HepG2 (cell line): ENCODE results near the gene TMEM200B. TPM values are rescaled to one million over a fixed set of nuclear protein-coding genes. Genes with fewer than 3 reads are reported as not detected.

ENCODE experiments used
- ATAC-seq: fragments of 200-7000 bp; cut with Tn5 transposase; 3 replicates; pipeline ENCODE4 v1.9.1; 2020; ENCODE audit warnings: mild to moderate bottlenecking, moderate library complexity
- BruUV-seq: library from RNA; stranded (reverse); fragments of 400-500 nt; replicated peaks from 2 replicates; lab custom pipeline; 2021; lab: Mats Ljungman, UMichigan
- CTCF ChIA-PET: fragments of 300-600 bp; formaldehyde crosslinking; extraction: SDS; loops from one replicate; lab custom pipeline; 2021; ENCODE audit warnings: low total read pairs, inconsistent platforms, low intra/inter-chr PET ratio; lab: Yijun Ruan, JAX
- POLR2A ChIA-PET: fragments of 350-600 bp; sonication (Branson Sonifier 250); formaldehyde crosslinking; loops from one replicate; lab custom pipeline; 2020; ENCODE audit warnings: antibody characterized with exemption, inconsistent platforms; lab: Yijun Ruan, JAX
- DNase-seq: peaks from one replicate; pipeline ENCODE4 v3.0.0-alpha.2; 2015; ENCODE audit warnings: low spot score
- FAIRE-seq: peaks from 3 replicates; lab custom pipeline; 2011; peaks lifted over from hg19 to GRCh38; lab: Jason Lieb, UNC
- H2AFZ ChIP-seq: one replicate; pipeline ENCODE4 v1.6.1; 2011; ENCODE audit warnings: low read length, inconsistent platforms
- H3K27ac ChIP-seq: fragments of 300-600 bp; 3 replicates; pipeline ENCODE4 v1.8.0; 2011; ENCODE audit warnings: mixed run types, mild to moderate bottlenecking, mixed read lengths, low read length, inconsistent platforms; ENCODE audit not compliant: insufficient read depth; ENCODE audit errors: extremely low read length
- H3K27me3 ChIP-seq, 2 experiments: fragments of 200-600 bp in 1 of 2; 2 replicates in 1 of 2; 3 replicates in 1 of 2; pipeline versions ENCODE4 v1.6.0 to v1.8.0; 2011; ENCODE audit warnings: low read length in 2 of 2, mild to moderate bottlenecking in 2 of 2, moderate library complexity in 2 of 2, inconsistent platforms in 1 of 2; ENCODE audit not compliant: insufficient read depth in 2 of 2, control insufficient read depth in 1 of 2
- H3K36me3 ChIP-seq, 2 experiments: fragments of 200-600 bp in 1 of 2; replicated peaks in 1 of 2; 2 replicates in 1 of 2; 3 replicates in 1 of 2; pipeline versions ENCODE4 v1.5.1 to v1.8.0; 2011; ENCODE audit warnings: low read length in 2 of 2, inconsistent platforms in 1 of 2; ENCODE audit not compliant: insufficient read depth in 2 of 2, control insufficient read depth in 1 of 2
- H3K4me1 ChIP-seq: 2 replicates; pipeline ENCODE4 v1.5.1; 2012; ENCODE audit warnings: low read length, inconsistent platforms; ENCODE audit not compliant: insufficient read depth
- H3K4me2 ChIP-seq: 2 replicates; pipeline ENCODE4 v1.6.0; 2011; ENCODE audit warnings: low read depth, low read length, inconsistent platforms
- H3K4me3 ChIP-seq, 3 experiments: fragments of 200-600 bp in 1 of 3; sonication (generic), shearing (Covaris generic) in 1 of 3; replicated peaks in 1 of 3; 2 replicates each; pipeline ENCODE4 v1.5.1; 2011 to 2016; ENCODE audit warnings: low read length in 3 of 3, inconsistent platforms in 2 of 3, low read depth in 2 of 3, mild to moderate bottlenecking in 2 of 3, control low read depth in 1 of 3, mixed read lengths in 1 of 3; ENCODE audit not compliant: insufficient read depth in 1 of 3
- H3K79me2 ChIP-seq: one replicate; pipeline ENCODE4 v1.6.1; 2011; ENCODE audit warnings: low read length, inconsistent platforms; ENCODE audit not compliant: insufficient read depth
- H3K9ac ChIP-seq: 2 replicates; pipeline ENCODE4 v1.6.0; 2011; ENCODE audit warnings: mild to moderate bottlenecking, low read depth, low read length, inconsistent platforms; ENCODE audit not compliant: insufficient read depth
- H3K9me3 ChIP-seq: 2 replicates; pipeline ENCODE4 v1.5.1; 2012; ENCODE audit warnings: mild to moderate bottlenecking, low read length
- H4K20me1 ChIP-seq: 2 replicates; pipeline ENCODE4 v1.6.0; 2011; ENCODE audit warnings: inconsistent platforms, mild to moderate bottlenecking, low read length, moderate library complexity; ENCODE audit not compliant: insufficient read depth
- CAMTA2 ChIP-seq: sonication (generic); formaldehyde crosslinking; IDR thresholded peaks from 2 replicates; pipeline ENCODE4 v1.4.0; 2020; ENCODE audit warnings: mild to moderate bottlenecking, missing genetic modification reagents, borderline replicate concordance
- RFX5 ChIP-seq: IDR thresholded peaks from 2 replicates; pipeline ENCODE4 v1.6.1; 2011; ENCODE audit warnings: low read depth, low read length, improper control_type of control experiment
- TAF15 ChIP-seq: fragments of 200-400 bp; formaldehyde crosslinking; IDR thresholded peaks from one replicate; pipeline ENCODE4 v1.6.1; 2018; ENCODE audit warnings: mild to moderate bottlenecking, low read depth, low read length; ENCODE audit not compliant: poor library complexity, severe bottlenecking
- ZMYM3 ChIP-seq: sonication (generic); formaldehyde crosslinking; IDR thresholded peaks from 2 replicates; pipeline ENCODE4 v1.5.1; 2020; ENCODE audit warnings: mild to moderate bottlenecking, missing genetic modification reagents
- ZNF256 ChIP-seq: sonication (generic); formaldehyde crosslinking; conservative IDR thresholded peaks from 2 replicates; pipeline ENCODE4 v1.4.0; 2020; ENCODE audit warnings: missing genetic modification reagents
- ZNF318 ChIP-seq: sonication (generic); formaldehyde crosslinking; IDR thresholded peaks from 2 replicates; pipeline ENCODE4 v1.4.0; 2020; ENCODE audit warnings: mild to moderate bottlenecking, missing genetic modification reagents
- ZNF577 ChIP-seq: sonication (generic); formaldehyde crosslinking; IDR thresholded peaks from 2 replicates; pipeline ENCODE4 v1.4.0; 2020; ENCODE audit warnings: mild to moderate bottlenecking, low read depth, missing genetic modification reagents, borderline replicate concordance
- ZNF891 ChIP-seq: sonication (generic); formaldehyde crosslinking; IDR thresholded peaks from 2 replicates; pipeline ENCODE4 v1.5.0; 2020; ENCODE audit warnings: mild to moderate bottlenecking, missing genetic modification reagents
- WGBS: methylation state at CpG from one replicate; pipeline ENCODE4 v1.1.6; 2017; ENCODE audit warnings: low lambda C conversion rate; 5-methylcytosine and 5-hydroxymethylcytosine counted together
- in situ Hi-C: cut with HindIII; loops from 2 replicates; pipeline ENCODE4 v1.10.0; 2017; ENCODE audit warnings: low pct_unique_long_range_greater_than_20kb; ENCODE audit not compliant: extremely low pct_ligation_motif_present
- intact Hi-C: fragments of 100-400 bp; cut with micrococcal nuclease; formaldehyde crosslinking; loops from one replicate; pipeline ENCODE4 v1.10.0; 2022; ENCODE audit not compliant: unreplicated experiment
- polyA plus RNA-seq, 8 experiments: library from polyadenylated mRNA; depleted of rRNA in 3 of 8; stranded (reverse) in 7 of 8; unstranded in 1 of 8; fragments of >200 nt; fragmentation: Illumina TruSeq in 4 of 8; extraction: Trizol in 4 of 8; gene quantifications; 2 replicates each; pipeline versions ENCODE4 v1.2.1 to v1.2.3, GENCODE V29; 2011 to 2016; ENCODE audit warnings: low read depth in 4 of 8, missing spikeins in 1 of 8, mixed read lengths in 1 of 8; ENCODE audit not compliant: insufficient read depth in 1 of 8
- total RNA-seq, 5 experiments: library from RNA; depleted of rRNA; stranded (reverse); fragments of >200 nt; fragmentation: Illumina TruSeq; extraction: Trizol; gene quantifications; 2 replicates each; pipeline ENCODE4 v1.2.3, GENCODE V29; 2016; ENCODE audit warnings: low read depth in 1 of 5

Gene TMEM200B
- total and polyA plus RNA-seq, 2 of the 13 experiments (the other 11 are each of a cell fraction or from before 2014, with no cell fraction given) = 1.1 to 1.4 TPM

DNA sequence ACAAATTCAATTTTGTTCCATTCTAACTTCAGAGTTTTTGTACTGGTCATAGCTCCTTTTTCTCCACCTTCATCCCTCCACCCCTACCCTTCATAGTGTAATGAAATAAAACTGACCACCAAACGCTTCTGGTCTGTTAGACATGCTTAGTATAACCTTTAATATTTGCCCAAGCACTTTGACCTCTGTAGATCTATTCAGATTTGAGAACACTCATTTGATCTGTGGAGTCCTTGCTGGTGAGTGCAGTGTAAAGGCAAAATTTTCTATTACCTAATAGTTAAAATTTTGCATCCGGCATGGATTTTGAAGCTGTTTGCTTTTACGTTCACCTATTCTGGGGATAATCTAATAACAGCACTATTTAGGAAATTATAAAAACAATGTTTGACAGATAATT is 41.2 kb downstream of the TMEM200B start:
- no peak overlapping the region for H3K4me2 ChIP-seq
- H3K4me3 ChIP-seq = no peak overlapping the region
- FAIRE-seq = no peak
- no peak for ATAC-seq
- DNase-seq = no peak
- no peak overlapping the region for H3K27ac ChIP-seq
- no peak overlapping the region for H3K9ac ChIP-seq
- H3K4me1 ChIP-seq = no peaks in the 10 kb centered on the region
- no peaks in the 10 kb centered on the region for H4K20me1 ChIP-seq
- H3K79me2 ChIP-seq = no peaks in the 10 kb centered on the region
- in situ Hi-C loops (no loop called here), intact Hi-C loops (no loop called here)
- no peak overlapping the region for H2AFZ ChIP-seq
- 82% methylated on average over 3 of the region's 3 CpGs for WGBS
- TF ChIP-seq ZMYM3 = no peak
- no peak for TF ChIP-seq RFX5
- no peak for TF ChIP-seq ZNF256
- no peak for TF ChIP-seq ZNF318 (CRISPR knock-in tag)
- no peak for TF ChIP-seq TAF15
- no peak for TF ChIP-seq ZNF891 (CRISPR knock-in tag)
- no peak for TF ChIP-seq ZNF577 (CRISPR knock-in tag)
- no peak for TF ChIP-seq CAMTA2 (CRISPR knock-in tag)
- CTCF ChIA-PET = no interaction called here
- no TSS peak for BruUV-seq
- POLR2A ChIA-PET = no interaction called here
- H3K27me3 ChIP-seq = no peaks in the 10 kb centered on the region
- H3K9me3 ChIP-seq = no peaks in the 10 kb centered on the region
- peaks cover 2 to 8% of the 10 kb centered on the region in 2 experiments; a peak in 2 of 5 replicates for H3K36me3 ChIP-seq
